GM21528 (cell line): ENCODE measurements around the gene SPRR2B.
"Not testable (repeated sequence)": the region's sequence is repeated elsewhere in the genome, so short reads cannot be mapped to it uniquely, and the experiment has no call there.

ENCODE experiments used
- ATAC-seq: cut with Tn5 transposase; IDR thresholded peaks from one replicate; pipeline ENCODE4 v1.9.1; 2021; ENCODE audit warnings: mild to moderate bottlenecking, moderate library complexity; ENCODE audit not compliant: unreplicated experiment, low FRiP score

SPRR2B gene

DNA sequence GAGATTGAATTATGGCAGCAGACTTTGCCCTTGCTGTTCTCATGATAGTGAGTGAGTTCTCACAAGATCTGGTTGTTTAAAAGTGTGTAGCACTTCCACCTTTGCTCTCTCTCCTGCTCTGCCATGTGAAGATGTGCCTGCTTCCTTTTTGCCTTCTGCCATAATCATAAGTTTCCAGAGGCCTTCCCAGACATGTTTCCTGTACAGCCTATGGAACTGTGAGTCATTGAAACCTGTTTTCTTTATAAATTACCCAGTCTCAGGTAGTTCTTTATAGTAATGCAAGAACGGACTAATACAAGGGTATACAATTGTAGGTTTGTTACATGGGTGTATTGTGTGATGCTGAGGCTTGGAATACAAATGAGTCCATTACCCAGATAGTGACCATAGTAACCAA, 36.2 kb downstream of the SPRR2B start:
- no peak for ATAC-seq

- ATAC-seq, result no peak
These were observed 38.6 kb downstream of the SPRR2B start for GRCh38 chr1:153032677-153033308.

DNA sequence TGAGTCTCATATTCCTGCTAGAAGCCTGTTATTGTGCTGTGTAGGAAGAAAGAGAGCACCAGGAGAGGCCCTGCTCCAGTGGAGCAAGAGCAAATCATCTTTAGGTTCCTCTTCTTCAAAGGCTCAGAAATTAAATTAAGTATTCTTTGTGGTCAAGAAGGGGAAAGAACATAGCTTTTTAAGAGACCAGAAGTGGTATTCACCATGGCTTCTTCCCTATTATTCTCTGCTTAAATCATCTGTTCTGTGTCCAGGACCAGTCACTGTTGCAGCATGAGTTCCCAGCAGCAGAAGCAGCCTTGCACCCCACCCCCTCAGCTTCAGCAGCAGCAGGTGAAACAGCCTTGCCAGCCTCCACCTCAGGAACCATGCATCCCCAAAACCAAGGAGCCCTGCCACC, 39.3 kb downstream of the SPRR2B start:
- no peak for ATAC-seq

DNA sequence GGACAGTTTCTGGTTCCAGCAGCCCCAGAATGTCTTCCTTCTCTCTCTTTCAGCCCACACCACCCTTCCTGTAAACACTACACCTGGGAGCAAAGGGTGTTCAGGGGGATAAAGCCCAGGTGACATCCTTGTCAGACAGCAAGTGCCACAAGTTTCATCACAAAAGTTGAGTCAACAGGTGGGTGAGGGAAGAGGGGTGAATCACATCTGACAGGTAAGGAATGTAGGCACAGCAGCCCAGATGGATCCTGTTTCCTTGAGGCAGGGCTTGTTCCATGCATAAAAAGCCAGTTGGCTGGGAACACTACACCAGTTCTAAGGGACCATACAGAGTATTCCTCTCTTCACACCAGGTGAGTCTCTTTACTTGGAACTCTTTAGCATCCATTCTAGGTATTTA, 40.5 kb downstream of the SPRR2B start, which contains the start of gene SPRR1B:
Gene SPRR1B, plus strand, starts transcription at position 309 of the 400 bp plus-strand sequence. CDS start 1,143 bp downstream, outside the sequence.
- ATAC-seq, result no peak

DNA sequence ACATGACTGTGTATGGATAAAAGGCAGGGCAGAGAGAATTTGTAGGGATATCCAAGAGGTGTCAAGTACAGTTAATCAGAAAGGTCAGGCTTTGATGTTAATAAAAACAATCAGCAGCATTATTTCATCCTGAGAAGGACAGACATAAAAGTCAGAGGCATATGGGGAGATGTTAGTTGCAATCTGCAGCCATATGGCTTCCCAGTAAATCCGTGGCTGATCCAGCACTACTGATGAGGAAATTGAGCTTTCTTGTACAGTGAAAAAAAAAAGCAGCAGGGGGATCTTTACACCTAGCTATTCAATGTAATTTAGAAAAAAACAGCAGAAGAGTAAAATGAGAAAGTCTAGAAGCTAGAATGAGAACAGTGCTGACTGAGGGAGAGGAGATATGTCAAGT, 42.6 kb downstream of the SPRR2B start:
- no peak for ATAC-seq

GRCh38 chr1:153025797-153026196, 45.6 kb downstream of the SPRR2B start:
- ATAC-seq, result no peak

DNA sequence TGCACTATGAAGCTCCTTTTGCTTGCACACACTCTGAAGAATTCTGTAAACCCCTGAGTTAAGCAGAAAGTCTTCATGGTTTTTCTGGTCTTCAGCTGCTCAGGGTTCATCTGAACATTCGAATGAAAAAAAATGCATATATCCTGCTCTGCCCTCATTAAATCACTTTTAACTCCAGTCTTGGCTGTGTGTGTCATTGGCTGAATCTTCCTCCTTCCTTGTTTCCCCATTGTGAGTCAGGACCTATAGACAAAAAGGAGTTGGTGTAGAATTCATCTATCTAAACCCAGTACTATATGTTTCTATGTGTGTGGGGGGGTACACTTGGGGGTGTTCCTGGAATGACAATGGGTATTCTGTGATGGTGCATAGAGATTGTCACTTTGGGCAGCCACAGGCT, 47.0 kb downstream of the SPRR2B start:
- no peak for ATAC-seq

DNA sequence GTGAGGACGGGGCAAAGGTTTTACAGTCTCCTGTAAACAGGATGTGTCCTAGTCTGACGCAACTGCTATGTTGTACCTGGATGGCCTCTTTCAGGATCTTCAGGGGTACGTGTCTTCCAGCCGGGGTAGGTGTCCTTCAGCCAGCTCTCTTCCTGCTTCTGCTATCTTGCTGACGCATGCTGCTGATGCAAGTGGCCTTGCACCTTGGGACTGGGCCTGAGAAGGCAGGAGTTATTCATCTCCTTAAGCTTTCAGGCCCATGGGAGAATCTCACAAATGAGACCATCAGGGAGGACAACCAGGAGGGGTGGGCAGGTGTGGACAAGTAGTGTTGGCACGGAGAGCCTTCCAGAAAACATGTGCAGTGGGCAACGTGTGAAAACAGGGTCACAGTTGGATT, 48.3 kb downstream of the SPRR2B start:
- ATAC-seq, result no peak

- ATAC-seq, result not testable (repeated sequence)
These were observed 49.1 kb downstream of the SPRR2B start for GRCh38 chr1:153022340-153022739.

DNA sequence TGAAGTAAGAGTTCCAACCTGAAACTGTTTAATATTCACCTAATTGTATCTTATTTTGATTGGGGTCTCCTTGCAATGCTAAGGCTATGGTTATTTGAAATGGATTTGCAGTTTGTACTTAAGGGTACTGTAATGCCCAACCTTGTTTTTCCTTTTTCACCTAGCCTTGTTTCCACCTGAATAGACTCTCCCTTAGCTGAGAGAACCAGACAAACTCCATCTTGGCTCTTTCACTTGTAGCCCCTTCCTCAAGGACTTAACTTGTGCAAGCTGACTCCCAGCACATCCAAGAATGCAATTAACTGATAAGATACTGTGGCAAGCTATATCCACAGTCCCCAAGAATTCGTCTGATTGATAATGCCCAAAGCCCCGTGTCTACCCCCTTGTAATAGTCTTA, 49.6 kb downstream of the SPRR2B start:
- not testable (repeated sequence) for ATAC-seq
